ENCODE results near the gene SMIM44.

The SMIM44 gene

DNA sequence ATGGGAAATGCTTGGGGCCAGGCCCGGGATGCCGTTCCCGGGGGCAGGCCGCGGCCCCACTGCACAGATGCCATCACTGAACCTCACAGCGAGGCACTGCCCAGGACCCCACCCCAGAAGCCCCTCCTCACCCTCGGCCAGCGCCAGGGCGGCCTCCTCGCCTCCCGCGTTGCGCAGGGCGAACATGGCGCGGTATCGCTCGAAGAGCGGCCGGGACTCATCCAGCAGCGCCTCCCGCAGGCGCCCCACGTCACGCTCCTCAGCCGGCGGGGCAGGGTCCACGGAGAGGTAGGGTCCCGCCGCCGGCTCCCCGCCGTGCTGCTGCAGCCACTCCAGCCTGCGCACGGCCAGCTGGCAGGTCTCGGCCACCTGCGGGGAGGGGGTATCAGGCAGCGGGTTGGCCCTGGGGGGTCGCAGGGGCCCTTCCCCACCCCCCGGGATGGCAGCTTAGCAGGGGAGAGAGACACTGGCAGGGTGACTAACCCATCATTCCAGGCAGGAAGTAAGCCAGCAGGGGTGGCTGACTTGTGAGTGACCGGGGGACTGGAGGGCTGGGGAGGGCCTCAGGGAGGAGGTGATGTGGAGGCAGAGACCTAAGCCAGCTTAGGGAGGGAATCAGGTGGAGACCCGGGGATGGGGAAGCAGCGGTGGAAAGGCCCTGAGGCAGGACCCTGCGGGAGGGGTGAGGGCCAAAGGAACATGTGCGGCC is 9.0 kb upstream of the SMIM44 start:
- H3K4me3 ChIP-seq (ENCODE audit: low read length), result no peak overlapping the region
- no peaks in the 10 kb centered on the region; the same call in 1 of the 2 replicates for H4K20me1 ChIP-seq (ENCODE audit: insufficient read depth, low read length)
- no peaks in the 10 kb centered on the region for H3K4me1 ChIP-seq (ENCODE audit: low read length)
- no peaks in the 10 kb centered on the region for H3K27me3 ChIP-seq (ENCODE audit: low read depth, low read length)
- no peak overlapping the region for H3K4me2 ChIP-seq (ENCODE audit: low read length)
- no peak overlapping the region for H3K27ac ChIP-seq (ENCODE audit: low read length)
- peaks cover 8% of the 10 kb centered on the region; the same call in 1 of the 2 replicates for H3K79me2 ChIP-seq (ENCODE audit: low read length)
- TF ChIP-seq, protein P1, sequence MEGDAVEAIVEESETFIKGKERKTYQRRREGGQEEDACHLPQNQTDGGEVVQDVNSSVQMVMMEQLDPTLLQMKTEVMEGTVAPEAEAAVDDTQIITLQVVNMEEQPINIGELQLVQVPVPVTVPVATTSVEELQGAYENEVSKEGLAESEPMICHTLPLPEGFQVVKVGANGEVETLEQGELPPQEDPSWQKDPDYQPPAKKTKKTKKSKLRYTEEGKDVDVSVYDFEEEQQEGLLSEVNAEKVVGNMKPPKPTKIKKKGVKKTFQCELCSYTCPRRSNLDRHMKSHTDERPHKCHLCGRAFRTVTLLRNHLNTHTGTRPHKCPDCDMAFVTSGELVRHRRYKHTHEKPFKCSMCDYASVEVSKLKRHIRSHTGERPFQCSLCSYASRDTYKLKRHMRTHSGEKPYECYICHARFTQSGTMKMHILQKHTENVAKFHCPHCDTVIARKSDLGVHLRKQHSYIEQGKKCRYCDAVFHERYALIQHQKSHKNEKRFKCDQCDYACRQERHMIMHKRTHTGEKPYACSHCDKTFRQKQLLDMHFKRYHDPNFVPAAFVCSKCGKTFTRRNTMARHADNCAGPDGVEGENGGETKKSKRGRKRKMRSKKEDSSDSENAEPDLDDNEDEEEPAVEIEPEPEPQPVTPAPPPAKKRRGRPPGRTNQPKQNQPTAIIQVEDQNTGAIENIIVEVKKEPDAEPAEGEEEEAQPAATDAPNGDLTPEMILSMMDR (IDR thresholded peaks at IDR 0.05; ENCODE audit: low read depth, low read length), result no peak
- no peak for TF ChIP-seq EZH2phosphoT487 (IDR thresholded peaks at IDR 0.05; ENCODE audit: low read depth)
- peaks cover 35% of the 10 kb centered on the region for H3K36me3 ChIP-seq (replicated peaks; ENCODE audit: low read depth, low read length)
- no peak overlapping the region for H2AFZ ChIP-seq (ENCODE audit: low read depth, low read length)
- no peak overlapping the region for H3K9ac ChIP-seq (ENCODE audit: low read length)
- no peaks in the 10 kb centered on the region for H3K9me3 ChIP-seq (ENCODE audit: insufficient read depth, low read length)

DNA sequence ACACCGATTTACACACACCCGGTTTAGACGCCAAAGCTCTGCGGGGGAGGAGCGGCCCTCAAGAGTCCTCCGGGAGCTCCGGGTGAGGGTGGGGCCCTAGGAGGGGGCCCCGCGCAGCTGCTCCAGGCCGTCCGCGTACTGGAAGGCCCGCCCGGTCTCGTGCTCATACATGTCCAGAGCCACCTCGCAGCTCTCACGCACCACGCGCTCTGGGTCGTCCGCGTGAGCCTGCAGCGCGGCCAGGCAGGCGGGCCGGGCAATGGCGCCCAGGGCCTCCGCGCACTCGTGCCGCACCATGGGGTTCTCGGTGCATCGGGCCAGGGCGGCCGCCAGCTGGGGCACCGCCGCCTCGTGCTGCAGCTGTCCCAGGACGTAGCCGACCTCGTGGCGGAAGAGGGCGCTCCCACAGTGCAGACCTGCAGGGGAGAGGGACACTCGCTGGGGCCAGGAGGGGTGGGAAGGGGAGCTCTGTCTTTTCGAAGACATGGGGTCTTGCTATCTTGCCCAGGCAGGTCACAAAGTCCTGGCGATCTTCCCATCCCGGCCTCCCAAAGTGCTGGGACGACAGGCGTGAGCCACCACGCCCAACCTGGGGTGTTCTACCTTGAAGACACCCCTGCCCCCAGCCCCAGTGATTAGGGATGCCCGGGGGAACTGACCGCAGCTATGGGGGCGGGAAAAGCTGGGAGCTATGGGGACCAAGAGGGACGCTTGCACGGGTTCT is 8.3 kb upstream of the SMIM44 start:
- Histone ChIP-seq H3K4me3 (ENCODE audit: low read length) (no peak overlapping the region), H3K79me2 (ENCODE audit: low read length) (peaks cover under 1% of the 10 kb centered on the region; the same call in 1 of the 2 replicates), H3K27ac (ENCODE audit: low read length) (no peak overlapping the region), H2AFZ (ENCODE audit: low read depth, low read length) (no peak overlapping the region), H3K9me3 (ENCODE audit: insufficient read depth, low read length) (no peaks in the 10 kb centered on the region), H4K20me1 (ENCODE audit: insufficient read depth, low read length) (no peaks in the 10 kb centered on the region; the same call in 1 of the 2 replicates), H3K4me1 (ENCODE audit: low read length) (no peaks in the 10 kb centered on the region), H3K36me3 (replicated peaks; ENCODE audit: low read depth, low read length) (peaks cover 29% of the 10 kb centered on the region), H3K27me3 (ENCODE audit: low read depth, low read length) (no peaks in the 10 kb centered on the region), H3K4me2 (ENCODE audit: low read length) (no peak overlapping the region), H3K9ac (ENCODE audit: low read length) (no peak overlapping the region)
- TF ChIP-seq, protein P1 (IDR thresholded peaks at IDR 0.05; ENCODE audit: low read depth, low read length), result no peak
- TF ChIP-seq EZH2phosphoT487 (IDR thresholded peaks at IDR 0.05; ENCODE audit: low read depth), result no peak

DNA sequence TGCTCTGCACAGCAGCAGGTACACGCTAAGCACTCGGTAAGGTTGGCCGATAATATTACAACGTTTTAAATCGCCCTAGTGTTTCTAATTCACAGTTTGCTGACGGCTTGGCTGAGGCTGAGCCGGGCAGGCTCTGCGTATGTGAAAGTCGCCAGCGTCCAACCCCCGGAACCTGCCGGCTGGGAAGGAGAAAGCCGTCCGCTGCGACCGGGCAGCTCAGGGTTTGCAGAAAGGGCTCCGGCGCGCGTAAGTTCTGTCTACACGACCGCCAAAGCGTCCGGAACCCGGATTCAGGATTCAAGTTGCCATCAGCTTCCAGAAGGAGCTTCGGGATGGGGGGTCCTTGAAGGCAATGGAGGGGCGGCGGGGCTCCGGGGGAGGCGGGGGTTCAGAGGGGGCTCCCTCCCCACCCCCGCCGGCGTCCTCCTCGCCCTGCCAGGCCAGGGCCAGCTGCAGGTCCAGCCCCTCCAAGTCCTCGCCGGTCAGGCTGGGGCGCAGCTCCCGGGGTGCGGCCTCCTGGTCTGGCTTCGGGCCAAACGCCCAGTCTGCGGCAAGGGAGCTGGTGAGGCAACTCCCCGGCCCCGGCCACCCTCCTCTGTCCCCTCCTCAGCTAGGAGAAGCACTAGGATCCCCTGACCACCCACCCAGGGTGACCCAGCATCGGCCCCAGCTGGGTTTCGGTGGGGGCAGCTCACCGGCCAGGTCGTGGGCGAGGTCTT is 575 bp downstream of the SMIM44 start:
- Histone ChIP-seq H3K27me3 (ENCODE audit: low read depth, low read length) (no peaks in the 10 kb centered on the region), H3K9me3 (ENCODE audit: insufficient read depth, low read length) (no peaks in the 10 kb centered on the region), H4K20me1 (ENCODE audit: insufficient read depth, low read length) (no peaks in the 10 kb centered on the region; the same call in 1 of the 2 replicates), H3K9ac (ENCODE audit: low read length) (no peak overlapping the region), H3K27ac (ENCODE audit: low read length) (no peak overlapping the region), H3K79me2 (ENCODE audit: low read length) (no peaks in the 10 kb centered on the region), H3K36me3 (replicated peaks; ENCODE audit: low read depth, low read length) (no peaks in the 10 kb centered on the region), H3K4me1 (ENCODE audit: low read length) (no peaks in the 10 kb centered on the region), H3K4me2 (ENCODE audit: low read length) (no peak overlapping the region), H2AFZ (ENCODE audit: low read depth, low read length) (no peak overlapping the region), H3K4me3 (ENCODE audit: low read length) (no peak overlapping the region)
- no peak for TF ChIP-seq EZH2phosphoT487 (IDR thresholded peaks at IDR 0.05; ENCODE audit: low read depth)
- TF ChIP-seq, protein P1 (IDR thresholded peaks at IDR 0.05; ENCODE audit: low read depth, low read length), result no peak
